NCI-H2196 treated with DMSO at 0.1 percent for 48 hours (cell line): Measurements from ENCODE around the gene PUSL1.
A peak's percentile ranks its signal among the peaks of the same experiment; 100 is the strongest.

Experiments
- DNase-seq: peaks from one replicate; lab custom pipeline; 2025; ENCODE audit not compliant: unreplicated experiment; lab: John Stamatoyannopoulos, UW

The PUSL1 gene

GRCh38 chr1:1294250-1294890 lies 14.0 kb upstream of the PUSL1 start:
- no peak for DNase-seq

- no peak for DNase-seq
Measured at GRCh38 chr1:1295154-1295923, 13.1 kb upstream of the PUSL1 start.

- DNase-seq, result no peak
Measured at GRCh38 chr1:1296070-1297061, 12.0 kb upstream of the PUSL1 start.

GRCh38 chr1:1297802-1298424 lies 10.5 kb upstream of the PUSL1 start:
- DNase-seq, result no peak

GRCh38 chr1:1298861-1299685 lies 9.3 kb upstream of the PUSL1 start:
- DNase-seq, result no peak

GRCh38 chr1:1299686-1300351 lies 8.6 kb upstream of the PUSL1 start:
- DNase-seq, result no peak

GRCh38 chr1:1300352-1300739 lies 8.1 kb upstream of the PUSL1 start:
- no peak for DNase-seq

GRCh38 chr1:1302006-1302430 lies 6.4 kb upstream of the PUSL1 start:
- DNase-seq, result no peak

GRCh38 chr1:1302951-1303509 lies 5.4 kb upstream of the PUSL1 start:
- DNase-seq, result no peak

GRCh38 chr1:1303736-1304135 lies 4.7 kb upstream of the PUSL1 start:
- DNase-seq, result no peak

GRCh38 chr1:1304331-1305299 lies 3.8 kb upstream of the PUSL1 start:
- DNase-seq, result peak; percentile 80

GRCh38 chr1:1305300-1306069 lies 2.9 kb upstream of the PUSL1 start:
- DNase-seq, result peak; percentile 37

GRCh38 chr1:1306070-1306660 lies 2.2 kb upstream of the PUSL1 start:
- no peak for DNase-seq

GRCh38 chr1:1306661-1307260 lies 1.6 kb upstream of the PUSL1 start:
- no peak for DNase-seq

GRCh38 chr1:1307261-1307922 lies 1.0 kb upstream of the PUSL1 start:
- DNase-seq, result no peak

GRCh38 chr1:1308756-1309250 lies 406 bp downstream of the PUSL1 start:
- DNase-seq, result no peak
